ENCODE data around the gene TTYH3.

DNA sequence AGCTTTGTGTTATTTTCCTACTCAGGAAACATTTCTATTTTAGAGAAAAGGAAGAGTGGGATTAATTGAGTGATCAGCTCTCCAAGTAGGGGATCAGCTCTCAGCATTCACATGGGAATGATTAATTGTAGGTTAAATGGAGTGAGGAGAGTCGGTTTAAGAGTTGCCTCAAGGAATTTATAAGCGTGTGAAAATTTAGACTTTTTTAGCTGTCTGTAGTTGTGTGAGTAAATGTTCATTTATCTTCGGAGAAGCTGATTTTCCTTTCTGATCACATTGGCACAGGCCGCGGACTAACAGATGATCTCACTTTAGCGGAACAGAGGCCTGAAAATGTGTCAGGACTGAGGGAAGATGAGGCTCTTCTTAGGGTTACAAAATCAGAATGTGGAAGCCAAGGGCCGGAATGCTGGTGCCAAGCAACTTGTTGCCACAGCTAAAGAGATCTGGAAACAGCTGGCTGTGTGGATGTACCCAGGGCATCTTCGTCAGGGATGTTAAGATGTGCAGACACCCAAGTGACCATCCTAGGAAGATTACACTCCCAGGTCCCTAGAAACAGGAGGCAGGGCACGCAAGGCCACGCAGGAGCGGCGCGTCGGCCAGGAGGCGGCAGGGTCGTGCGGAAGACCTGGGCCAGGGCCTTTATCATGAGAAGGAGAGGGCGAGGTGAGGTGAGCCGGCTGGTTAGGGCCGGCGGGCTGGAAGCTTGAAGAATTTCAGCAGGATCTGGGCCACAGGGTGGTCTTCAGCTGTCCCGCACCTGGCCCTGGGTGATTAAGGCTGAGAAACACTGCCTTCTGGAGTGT lies 35.1 kb upstream of the TTYH3 start:
- TF ChIP-seq EZH2 (IDR thresholded peaks at IDR 0.05; ENCODE audit: low read length, unreplicated experiment) (no peak), EZH2phosphoT487 (IDR thresholded peaks at IDR 0.05; ENCODE audit: borderline replicate concordance, low read length) (no peak)
- TF ChIP-seq, protein P1, sequence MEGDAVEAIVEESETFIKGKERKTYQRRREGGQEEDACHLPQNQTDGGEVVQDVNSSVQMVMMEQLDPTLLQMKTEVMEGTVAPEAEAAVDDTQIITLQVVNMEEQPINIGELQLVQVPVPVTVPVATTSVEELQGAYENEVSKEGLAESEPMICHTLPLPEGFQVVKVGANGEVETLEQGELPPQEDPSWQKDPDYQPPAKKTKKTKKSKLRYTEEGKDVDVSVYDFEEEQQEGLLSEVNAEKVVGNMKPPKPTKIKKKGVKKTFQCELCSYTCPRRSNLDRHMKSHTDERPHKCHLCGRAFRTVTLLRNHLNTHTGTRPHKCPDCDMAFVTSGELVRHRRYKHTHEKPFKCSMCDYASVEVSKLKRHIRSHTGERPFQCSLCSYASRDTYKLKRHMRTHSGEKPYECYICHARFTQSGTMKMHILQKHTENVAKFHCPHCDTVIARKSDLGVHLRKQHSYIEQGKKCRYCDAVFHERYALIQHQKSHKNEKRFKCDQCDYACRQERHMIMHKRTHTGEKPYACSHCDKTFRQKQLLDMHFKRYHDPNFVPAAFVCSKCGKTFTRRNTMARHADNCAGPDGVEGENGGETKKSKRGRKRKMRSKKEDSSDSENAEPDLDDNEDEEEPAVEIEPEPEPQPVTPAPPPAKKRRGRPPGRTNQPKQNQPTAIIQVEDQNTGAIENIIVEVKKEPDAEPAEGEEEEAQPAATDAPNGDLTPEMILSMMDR (conservative IDR thresholded peaks at IDR 0.05; ENCODE audit: low read depth, low read length) = no peak
